Left ventricle myocardium inferior (tissue), 1 donor: Measurements from ENCODE around the gene TTF1. TPM values are rescaled to one million over a fixed set of nuclear protein-coding genes. Genes with fewer than 3 reads are reported as not detected.
A peak's percentile ranks its signal among the peaks of the same experiment; 100 is the strongest.

Experiments used
- DNase-seq: peaks from one replicate; pipeline ENCODE4 v3.0.0-alpha.2; 2020
- H3K27ac ChIP-seq: fragments of 200-600 bp; replicated peaks from 2 replicates; pipeline ENCODE4 v1.8.0; 2021
- H3K27me3 ChIP-seq: fragments of 200-600 bp; 2 replicates; pipeline ENCODE4 v1.8.0; 2021; ENCODE audit warnings: low read depth
- H3K36me3 ChIP-seq: fragments of 200-600 bp; 2 replicates; pipeline ENCODE4 v1.8.0; 2021
- H3K4me1 ChIP-seq: fragments of 200-600 bp; 2 replicates; pipeline ENCODE4 v1.8.0; 2021
- H3K4me3 ChIP-seq: fragments of 200-600 bp; 2 replicates; pipeline ENCODE4 v1.8.0; 2021; ENCODE audit warnings: mild to moderate bottlenecking, moderate library complexity
- H3K9me3 ChIP-seq: fragments of 200-600 bp; replicated peaks from 2 replicates; pipeline ENCODE4 v1.8.0; 2021
- CTCF ChIP-seq: fragments of 200-600 bp; IDR thresholded peaks from 2 replicates; pipeline ENCODE4 v1.8.0; 2021; ENCODE audit warnings: antibody characterized with exemption, mild to moderate bottlenecking, borderline replicate concordance
- intact Hi-C: fragments of 100-400 bp; cut with micrococcal nuclease; formaldehyde crosslinking; loops from one replicate; pipeline ENCODE4 v1.11.0; 2022
- total RNA-seq: library from RNA; stranded (reverse); fragmentation: NEBNext Ultra II Directional; extraction: Animal tissue kit (Norgen Biotek cat#: 25700); gene quantifications from one replicate; pipeline ENCODE4 v1.2.1, GENCODE V29; 2021
- donor health status: DM: no; HTN: yes; CAD: no; lungs with severe emphysema.

The TTF1 gene
- total RNA-seq, 1 donor from 2014 or later = 16.2 TPM

- peaks cover 5% of the 10 kb centered on the region for H3K4me1 ChIP-seq
- H3K4me3 ChIP-seq = no peak overlapping the region
- no peaks in the 10 kb centered on the region for H3K36me3 ChIP-seq
- no peak for DNase-seq
- no peak overlapping the region for H3K27ac ChIP-seq
- intact Hi-C loops = no loop called here
- H3K9me3 ChIP-seq = no peaks in the 10 kb centered on the region
- H3K27me3 ChIP-seq = no peaks in the 10 kb centered on the region
- TF ChIP-seq CTCF = no peak
Measured at GRCh38 chr9:132365986-132366385, 40.7 kb downstream of the TTF1 start.

GRCh38 chr9:132364068-132364467 is 42.6 kb downstream of the TTF1 start:
- DNase-seq = no peak
- intact Hi-C loops = no loop called here
- Histone ChIP-seq H3K4me1 (peaks cover 5% of the 10 kb centered on the region), H3K27me3 (no peaks in the 10 kb centered on the region), H3K4me3 (no peak overlapping the region), H3K36me3 (no peaks in the 10 kb centered on the region), H3K27ac (no peak overlapping the region), H3K9me3 (no peaks in the 10 kb centered on the region)
- no peak for TF ChIP-seq CTCF

GRCh38 chr9:132357764-132358163 is 48.9 kb downstream of the TTF1 start:
- no peak for TF ChIP-seq CTCF
- no peak for DNase-seq
- no peaks in the 10 kb centered on the region for H3K9me3 ChIP-seq
- peaks cover 9% of the 10 kb centered on the region for H3K36me3 ChIP-seq
- intact Hi-C loops = no loop called here
- H3K4me1 ChIP-seq = peaks cover 24% of the 10 kb centered on the region
- no peak overlapping the region for H3K27ac ChIP-seq
- H3K27me3 ChIP-seq = no peaks in the 10 kb centered on the region
- H3K4me3 ChIP-seq = no peak overlapping the region

- Histone ChIP-seq H3K4me3 (no peak overlapping the region), H3K4me1 (peaks cover 37% of the 10 kb centered on the region), H3K27me3 (no peaks in the 10 kb centered on the region), H3K27ac (no peak overlapping the region), H3K9me3 (no peaks in the 10 kb centered on the region), H3K36me3 (peaks cover 22% of the 10 kb centered on the region)
- DNase-seq = no peak
- intact Hi-C loops = no loop called here
- TF ChIP-seq CTCF = no peak
Measured at GRCh38 chr9:132356324-132356924, 50.2 kb downstream of the TTF1 start.

- peak within 1 kb of the TSS; percentile 98 for H3K27ac ChIP-seq
- intact Hi-C loops = no loop called here
- no peaks in the 10 kb centered on the region for H3K27me3 ChIP-seq
- peak; percentile 98 for DNase-seq
- no peaks in the 10 kb centered on the region for H3K9me3 ChIP-seq
- peaks cover 34% of the 10 kb centered on the region for H3K36me3 ChIP-seq
- peak within 1 kb of the TSS; percentile 99 for H3K4me3 ChIP-seq
- peaks cover 54% of the 10 kb centered on the region for H3K4me1 ChIP-seq
- TF ChIP-seq CTCF = peak; percentile 11
Measured at GRCh38 chr9:132354637-132355355, 51.8 kb downstream of the TTF1 start, which contains the start of gene SETX. Gene SETX (minus strand): TSS chr9:132354986. CDS start chr9:132349428, 5,558 bp downstream.
